Measurements from ENCODE around the gene NRBF2.

DNA sequence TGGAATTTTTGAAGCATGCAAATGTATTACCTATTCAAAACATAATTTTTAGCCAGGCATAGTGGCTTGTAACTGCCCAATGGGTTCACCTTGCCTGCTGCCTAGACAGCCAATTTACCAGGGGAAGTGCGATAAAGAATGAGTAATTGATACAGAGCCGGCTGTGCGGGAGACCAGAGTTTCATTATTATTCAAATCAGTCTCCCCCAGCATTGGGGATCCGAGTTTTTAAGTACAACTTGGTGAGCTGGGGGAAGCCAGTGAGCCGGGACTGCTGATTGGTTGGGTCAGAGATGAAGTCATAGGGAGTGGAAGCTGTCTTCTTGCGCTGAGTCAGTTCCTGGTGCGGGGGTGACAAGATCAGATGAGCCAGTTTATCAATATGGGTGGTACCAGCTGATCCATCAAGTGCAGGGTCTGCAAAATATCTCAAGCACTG is 29.1 kb upstream of the NRBF2 start:
- TF ChIP-seq RFX5 (IDR thresholded peaks at IDR 0.05) (no peak), HDAC2 (IDR thresholded peaks at IDR 0.05) (no peak)
- TF ChIP-seq, protein P1, sequence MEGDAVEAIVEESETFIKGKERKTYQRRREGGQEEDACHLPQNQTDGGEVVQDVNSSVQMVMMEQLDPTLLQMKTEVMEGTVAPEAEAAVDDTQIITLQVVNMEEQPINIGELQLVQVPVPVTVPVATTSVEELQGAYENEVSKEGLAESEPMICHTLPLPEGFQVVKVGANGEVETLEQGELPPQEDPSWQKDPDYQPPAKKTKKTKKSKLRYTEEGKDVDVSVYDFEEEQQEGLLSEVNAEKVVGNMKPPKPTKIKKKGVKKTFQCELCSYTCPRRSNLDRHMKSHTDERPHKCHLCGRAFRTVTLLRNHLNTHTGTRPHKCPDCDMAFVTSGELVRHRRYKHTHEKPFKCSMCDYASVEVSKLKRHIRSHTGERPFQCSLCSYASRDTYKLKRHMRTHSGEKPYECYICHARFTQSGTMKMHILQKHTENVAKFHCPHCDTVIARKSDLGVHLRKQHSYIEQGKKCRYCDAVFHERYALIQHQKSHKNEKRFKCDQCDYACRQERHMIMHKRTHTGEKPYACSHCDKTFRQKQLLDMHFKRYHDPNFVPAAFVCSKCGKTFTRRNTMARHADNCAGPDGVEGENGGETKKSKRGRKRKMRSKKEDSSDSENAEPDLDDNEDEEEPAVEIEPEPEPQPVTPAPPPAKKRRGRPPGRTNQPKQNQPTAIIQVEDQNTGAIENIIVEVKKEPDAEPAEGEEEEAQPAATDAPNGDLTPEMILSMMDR (IDR thresholded peaks at IDR 0.05), result no peak
